ENCODE results near the gene ZNF100. TPM values are rescaled to one million over a fixed set of nuclear protein-coding genes. Genes with fewer than 3 reads are reported as not detected.
A peak's percentile ranks its signal among the peaks of the same experiment; 100 is the strongest.

The ZNF100 gene
- total and polyA plus RNA-seq, 9 of the 15 experiments (the other 6 are each of a cell fraction or from before 2014, with no cell fraction given), result 4.5 to 27.2 (median 19.6) TPM

DNA sequence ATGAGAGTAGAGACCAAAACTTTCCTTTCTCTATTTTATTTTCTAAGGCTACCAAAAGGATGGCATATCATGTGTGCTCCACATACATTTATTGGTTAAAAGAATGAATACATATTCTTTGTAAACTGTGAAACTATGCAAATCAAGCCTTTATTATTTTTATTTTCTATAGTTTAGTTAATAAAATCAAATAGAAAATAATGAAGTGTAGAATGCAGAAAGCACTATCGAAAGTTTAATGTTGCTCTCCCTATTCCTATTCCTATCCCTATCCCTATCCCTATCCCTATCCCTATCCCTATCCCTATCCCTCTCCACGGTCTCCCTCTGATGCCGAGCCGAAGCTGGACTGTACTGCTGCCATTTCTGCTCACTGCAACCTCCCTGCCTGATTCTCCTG is 60.3 kb downstream of the ZNF100 start:
- ChIA-PET CTCF (ENCODE audit: low intra/inter-chr PET ratio) (no interaction called here), POLR2A (no interaction called here)
- no peak overlapping the region for H3K27ac ChIP-seq (ENCODE audit: extremely low read depth, low read depth, low read length)
- DNase-seq (ENCODE audit: extremely low read depth in 1 of 4, low spot score in 3 of 4) (no peak), FAIRE-seq (no peak), ATAC-seq (no peak)
- H3K36me3 ChIP-seq (ENCODE audit: control insufficient read depth, insufficient read depth, low read length), result no peaks in the 10 kb centered on the region
- in situ Hi-C loops (cut with MboI) (no loop called here), intact Hi-C loops (cut with micrococcal nuclease) (no loop called here)
- peaks cover 0 to 4% of the 10 kb centered on the region in 2 experiments; a peak in 2 of 5 replicates for H3K4me1 ChIP-seq (replicated peaks in 1 of 2; ENCODE audit: control insufficient read depth in 2 of 2, insufficient read depth in 2 of 2, low read length in 2 of 2)
- no peak overlapping the region for H3K4me2 ChIP-seq (ENCODE audit: insufficient read depth, low read length)
- no peaks in the 10 kb centered on the region for H3K27me3 ChIP-seq (ENCODE audit: control insufficient read depth in 2 of 2, insufficient read depth in 2 of 2, low read length in 2 of 2)
- no peaks in the 10 kb centered on the region for H4K20me1 ChIP-seq (replicated peaks; ENCODE audit: control insufficient read depth, insufficient read depth, low read length)
- WGBS (ENCODE audit: insufficient coverage, low coverage, missing lambda C conversion rate), result 34% methylated on average over 2 of the region's 4 CpGs
- no peak overlapping the region for H3K4me3 ChIP-seq
- no peaks in the 10 kb centered on the region for H3K9me3 ChIP-seq (replicated peaks; ENCODE audit: control insufficient read depth, insufficient read depth, low read depth, low read length)
- no peaks in the 10 kb centered on the region for H3K79me2 ChIP-seq (ENCODE audit: control insufficient read depth, insufficient read depth, low read length)
- H2AFZ ChIP-seq (ENCODE audit: low read depth, low read length), result no peak overlapping the region
- no peak overlapping the region for H3K9ac ChIP-seq (ENCODE audit: insufficient read depth in 1 of 2, low read depth in 2 of 2, low read length in 2 of 2)
- BruUV-seq (replicated peaks), result no TSS peak
- no peaks in the 10 kb centered on the region for H3K9me1 ChIP-seq (ENCODE audit: control insufficient read depth, insufficient read depth, low read length)
- TF ChIP-seq SREBF2 (CRISPR knock-in tag; IDR thresholded peaks at IDR 0.05), result no peak
- TF ChIP-seq HNRNPK (IDR thresholded peaks at IDR 0.05; ENCODE audit: low read depth, low read length, poor library complexity, severe bottlenecking), result peak; percentile 62
- TF ChIP-seq, protein P1, sequence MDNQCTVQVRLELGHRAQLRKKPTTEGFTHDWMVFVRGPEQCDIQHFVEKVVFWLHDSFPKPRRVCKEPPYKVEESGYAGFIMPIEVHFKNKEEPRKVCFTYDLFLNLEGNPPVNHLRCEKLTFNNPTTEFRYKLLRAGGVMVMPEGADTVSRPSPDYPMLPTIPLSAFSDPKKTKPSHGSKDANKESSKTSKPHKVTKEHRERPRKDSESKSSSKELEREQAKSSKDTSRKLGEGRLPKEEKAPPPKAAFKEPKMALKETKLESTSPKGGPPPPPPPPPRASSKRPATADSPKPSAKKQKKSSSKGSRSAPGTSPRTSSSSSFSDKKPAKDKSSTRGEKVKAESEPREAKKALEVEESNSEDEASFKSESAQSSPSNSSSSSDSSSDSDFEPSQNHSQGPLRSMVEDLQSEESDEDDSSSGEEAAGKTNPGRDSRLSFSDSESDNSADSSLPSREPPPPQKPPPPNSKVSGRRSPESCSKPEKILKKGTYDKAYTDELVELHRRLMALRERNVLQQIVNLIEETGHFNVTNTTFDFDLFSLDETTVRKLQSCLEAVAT (IDR thresholded peaks at IDR 0.05), result no peak
- TF ChIP-seq ZFP1 (CRISPR knock-in tag; IDR thresholded peaks at IDR 0.05), result no peak
- TF ChIP-seq, protein P2, sequence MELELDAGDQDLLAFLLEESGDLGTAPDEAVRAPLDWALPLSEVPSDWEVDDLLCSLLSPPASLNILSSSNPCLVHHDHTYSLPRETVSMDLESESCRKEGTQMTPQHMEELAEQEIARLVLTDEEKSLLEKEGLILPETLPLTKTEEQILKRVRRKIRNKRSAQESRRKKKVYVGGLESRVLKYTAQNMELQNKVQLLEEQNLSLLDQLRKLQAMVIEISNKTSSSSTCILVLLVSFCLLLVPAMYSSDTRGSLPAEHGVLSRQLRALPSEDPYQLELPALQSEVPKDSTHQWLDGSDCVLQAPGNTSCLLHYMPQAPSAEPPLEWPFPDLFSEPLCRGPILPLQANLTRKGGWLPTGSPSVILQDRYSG (tag; conservative IDR thresholded peaks at IDR 0.05; ENCODE audit: low read depth), result no peak
- TF ChIP-seq FIP1L1 (IDR thresholded peaks at IDR 0.05; ENCODE audit: low read depth, low read length, poor library complexity, severe bottlenecking), result no peak
- TF ChIP-seq, protein P3, sequence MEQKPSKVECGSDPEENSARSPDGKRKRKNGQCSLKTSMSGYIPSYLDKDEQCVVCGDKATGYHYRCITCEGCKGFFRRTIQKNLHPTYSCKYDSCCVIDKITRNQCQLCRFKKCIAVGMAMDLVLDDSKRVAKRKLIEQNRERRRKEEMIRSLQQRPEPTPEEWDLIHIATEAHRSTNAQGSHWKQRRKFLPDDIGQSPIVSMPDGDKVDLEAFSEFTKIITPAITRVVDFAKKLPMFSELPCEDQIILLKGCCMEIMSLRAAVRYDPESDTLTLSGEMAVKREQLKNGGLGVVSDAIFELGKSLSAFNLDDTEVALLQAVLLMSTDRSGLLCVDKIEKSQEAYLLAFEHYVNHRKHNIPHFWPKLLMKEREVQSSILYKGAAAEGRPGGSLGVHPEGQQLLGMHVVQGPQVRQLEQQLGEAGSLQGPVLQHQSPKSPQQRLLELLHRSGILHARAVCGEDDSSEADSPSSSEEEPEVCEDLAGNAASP (IDR thresholded peaks at IDR 0.05), result no peak
- peak; percentile 95 for TF ChIP-seq PCBP2 (IDR thresholded peaks at IDR 0.05; ENCODE audit: low read depth, low read length, poor library complexity, severe bottlenecking)
- TF ChIP-seq, protein P4, sequence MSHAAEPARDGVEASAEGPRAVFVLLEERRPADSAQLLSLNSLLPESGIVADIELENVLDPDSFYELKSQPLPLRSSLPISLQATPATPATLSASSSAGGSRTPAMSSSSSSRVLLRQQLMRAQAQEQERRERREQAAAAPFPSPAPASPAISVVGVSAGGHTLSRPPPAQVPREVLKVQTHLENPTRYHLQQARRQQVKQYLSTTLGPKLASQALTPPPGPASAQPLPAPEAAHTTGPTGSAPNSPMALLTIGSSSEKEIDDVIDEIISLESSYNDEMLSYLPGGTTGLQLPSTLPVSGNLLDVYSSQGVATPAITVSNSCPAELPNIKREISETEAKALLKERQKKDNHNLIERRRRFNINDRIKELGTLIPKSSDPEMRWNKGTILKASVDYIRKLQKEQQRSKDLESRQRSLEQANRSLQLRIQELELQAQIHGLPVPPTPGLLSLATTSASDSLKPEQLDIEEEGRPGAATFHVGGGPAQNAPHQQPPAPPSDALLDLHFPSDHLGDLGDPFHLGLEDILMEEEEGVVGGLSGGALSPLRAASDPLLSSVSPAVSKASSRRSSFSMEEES (CRISPR knock-in tag; IDR thresholded peaks at IDR 0.05), result no peak
- TF ChIP-seq ZKSCAN3 (CRISPR knock-in tag; IDR thresholded peaks at IDR 0.05), result no peak
- TF ChIP-seq, protein P5, sequence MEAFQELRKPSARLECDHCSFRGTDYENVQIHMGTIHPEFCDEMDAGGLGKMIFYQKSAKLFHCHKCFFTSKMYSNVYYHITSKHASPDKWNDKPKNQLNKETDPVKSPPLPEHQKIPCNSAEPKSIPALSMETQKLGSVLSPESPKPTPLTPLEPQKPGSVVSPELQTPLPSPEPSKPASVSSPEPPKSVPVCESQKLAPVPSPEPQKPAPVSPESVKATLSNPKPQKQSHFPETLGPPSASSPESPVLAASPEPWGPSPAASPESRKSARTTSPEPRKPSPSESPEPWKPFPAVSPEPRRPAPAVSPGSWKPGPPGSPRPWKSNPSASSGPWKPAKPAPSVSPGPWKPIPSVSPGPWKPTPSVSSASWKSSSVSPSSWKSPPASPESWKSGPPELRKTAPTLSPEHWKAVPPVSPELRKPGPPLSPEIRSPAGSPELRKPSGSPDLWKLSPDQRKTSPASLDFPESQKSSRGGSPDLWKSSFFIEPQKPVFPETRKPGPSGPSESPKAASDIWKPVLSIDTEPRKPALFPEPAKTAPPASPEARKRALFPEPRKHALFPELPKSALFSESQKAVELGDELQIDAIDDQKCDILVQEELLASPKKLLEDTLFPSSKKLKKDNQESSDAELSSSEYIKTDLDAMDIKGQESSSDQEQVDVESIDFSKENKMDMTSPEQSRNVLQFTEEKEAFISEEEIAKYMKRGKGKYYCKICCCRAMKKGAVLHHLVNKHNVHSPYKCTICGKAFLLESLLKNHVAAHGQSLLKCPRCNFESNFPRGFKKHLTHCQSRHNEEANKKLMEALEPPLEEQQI (IDR thresholded peaks at IDR 0.05), result no peak
- no peak for TF ChIP-seq HMG20A (CRISPR knock-in tag; conservative IDR thresholded peaks at IDR 0.05)
- peak; percentile 51 for TF ChIP-seq PCBP1 (IDR thresholded peaks at IDR 0.05; ENCODE audit: low read depth, low read length, poor library complexity, severe bottlenecking)
- TF ChIP-seq RBM14 (IDR thresholded peaks at IDR 0.05; ENCODE audit: borderline replicate concordance, insufficient read depth, low read depth, low read length), result no peak
- no peak for TF ChIP-seq ARNT (IDR thresholded peaks at IDR 0.05)

Measured in K562 (cell line).